ENCODE results near the gene HCRT.

Gene HCRT

DNA sequence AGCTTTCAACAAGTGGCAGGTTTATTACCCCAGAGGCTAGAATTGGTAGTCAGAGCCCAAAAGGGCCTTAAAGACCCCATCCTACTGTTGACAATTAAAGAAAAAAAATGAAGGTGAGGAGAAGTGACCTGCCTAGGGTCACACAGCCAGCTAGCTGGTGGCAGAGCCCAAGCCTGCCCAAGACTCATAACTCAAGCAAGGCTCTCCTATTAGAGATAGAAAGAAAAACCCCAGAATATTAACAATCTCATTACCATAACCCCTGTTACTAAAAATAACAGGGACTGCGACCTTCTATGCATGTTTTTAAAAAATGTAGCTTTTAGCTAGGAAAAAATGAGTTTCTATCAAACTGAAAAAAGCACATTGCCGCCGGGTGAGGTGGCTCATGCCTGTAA, 48.6 kb downstream of the HCRT start:
- DNase-seq = no peak

- DNase-seq = no peak
These were observed 49.3 kb downstream of the HCRT start for GRCh38 chr17:42135664-42136653.

GRCh38 chr17:42135151-42135550, 50.1 kb downstream of the HCRT start:
- no peak for DNase-seq

Measured in NCI-H1105 (cell line).